HCT116 (cell line): ENCODE data around the gene BAD.

ENCODE experiments used
- CEBPB ChIP-seq: IDR thresholded peaks from 2 replicates; pipeline ENCODE4 v1.6.1; 2012; ENCODE audit warnings: low read depth
- CTCF ChIP-seq, 3 experiments: fragments of 200-600 bp in 1 of 3; sonication (generic) in 1 of 3; IDR thresholded peaks in 2 of 3; conservative IDR thresholded peaks in 1 of 3; 2 replicates each; pipeline ENCODE4 v1.5.1; 2012 to 2017; ENCODE audit warnings: low read depth in 2 of 3, low read length in 2 of 3, antibody characterized with exemption in 1 of 3, borderline replicate concordance in 1 of 3, control low read depth in 1 of 3, mild to moderate bottlenecking in 1 of 3, mixed read lengths in 1 of 3, mixed run types in 1 of 3, moderate library complexity in 1 of 3; ENCODE audit not compliant: insufficient read depth in 1 of 3
- EZH2phosphoT487 ChIP-seq: fragments of 200-600 bp; IDR thresholded peaks from 2 replicates; pipeline ENCODE4 v1.6.1; 2018; ENCODE audit warnings: antibody characterized with exemption, borderline replicate concordance
- JUND ChIP-seq: IDR thresholded peaks from 2 replicates; pipeline ENCODE4 v1.6.1; 2012
- SRF ChIP-seq: IDR thresholded peaks from 2 replicates; pipeline ENCODE4 v1.6.1; 2012; ENCODE audit warnings: low read depth
- TCF7L2 ChIP-seq: IDR thresholded peaks from 2 replicates; pipeline ENCODE4 v1.7.0; 2011; ENCODE audit warnings: borderline replicate concordance, inconsistent platforms; ENCODE audit not compliant: insufficient read depth, insufficient read length; ENCODE audit errors: extremely low read depth
- YY1 ChIP-seq: IDR thresholded peaks from 2 replicates; pipeline ENCODE4 v1.6.1; 2011; ENCODE audit warnings: low read length, low read depth, moderate library complexity, mild to moderate bottlenecking; ENCODE audit not compliant: insufficient replicate concordance; ENCODE audit errors: extremely low read depth

- no peak for TF ChIP-seq CTCF (IDR thresholded peaks at IDR 0.05 in 2 of 3, conservative IDR thresholded peaks at IDR 0.05 in 1 of 3; ENCODE audit: borderline replicate concordance in 1 of 3, insufficient read depth in 1 of 3, low read depth in 2 of 3, low read length in 2 of 3)
- TF ChIP-seq YY1: no peak
- no peak for TF ChIP-seq EZH2phosphoT487
- no peak for TF ChIP-seq CEBPB
- TF ChIP-seq JUND: no peak
- TF ChIP-seq TCF7L2: no peak
- no peak for TF ChIP-seq SRF
Measured at GRCh38 chr11:64296830-64297698, 12.6 kb upstream of the BAD start.
